RWPE2 (cell line): ENCODE data around the gene SHROOM1.

Experiments
- ATAC-seq: fragments of 200-7000 bp; cut with Tn5 transposase; 3 replicates; pipeline ENCODE4 v1.9.1; 2021; ENCODE audit warnings: low read depth
- DNase-seq: peaks from one replicate; pipeline ENCODE4 v3.0.0-alpha.2; 2020; ENCODE audit warnings: low spot score
- H3K27ac ChIP-seq: fragments of 450-650 bp; 2 replicates; pipeline ENCODE4 v1.5.1; 2017; ENCODE audit warnings: mild to moderate bottlenecking; ENCODE audit not compliant: poor library complexity, severe bottlenecking
- H3K27me3 ChIP-seq: fragments of 250-450 bp; sonication (Bioruptor Pico); 2 replicates; pipeline ENCODE4 v1.5.1; 2021; ENCODE audit warnings: mild to moderate bottlenecking, moderate library complexity; ENCODE audit not compliant: insufficient read depth, poor library complexity, severe bottlenecking
- H3K36me3 ChIP-seq: fragments of 250-450 bp; sonication (Bioruptor Pico); 2 replicates; pipeline ENCODE4 v1.5.1; 2020; ENCODE audit warnings: low read depth, mild to moderate bottlenecking, moderate library complexity
- H3K4me1 ChIP-seq: fragments of 250-450 bp; sonication (Bioruptor Pico); 2 replicates; pipeline ENCODE4 v1.5.1; 2021; ENCODE audit warnings: mild to moderate bottlenecking, moderate library complexity; ENCODE audit not compliant: insufficient read depth, poor library complexity, severe bottlenecking
- H3K4me3 ChIP-seq: fragments of 250-450 bp; sonication (Bioruptor Pico); 2 replicates; pipeline ENCODE4 v1.5.1; 2021; ENCODE audit warnings: mild to moderate bottlenecking, moderate library complexity; ENCODE audit not compliant: severe bottlenecking
- H3K9me3 ChIP-seq: fragments of 250-450 bp; sonication (Bioruptor Pico); 2 replicates; pipeline ENCODE4 v1.5.1; 2021; ENCODE audit warnings: mild to moderate bottlenecking, moderate library complexity; ENCODE audit not compliant: severe bottlenecking
- CTCF ChIP-seq: fragments of 450-650 bp; IDR thresholded peaks from one replicate; pipeline ENCODE4 v1.5.1; 2017; ENCODE audit warnings: mild to moderate bottlenecking, moderate library complexity; ENCODE audit not compliant: poor library complexity, severe bottlenecking

Gene SHROOM1

GRCh38 chr5:132853790-132854189 is 23.3 kb upstream of the SHROOM1 start:
- ATAC-seq, result no peak
- no peak overlapping the region for H3K27ac ChIP-seq
- no peaks in the 10 kb centered on the region for H3K27me3 ChIP-seq
- H3K9me3 ChIP-seq, result no peaks in the 10 kb centered on the region
- no peaks in the 10 kb centered on the region for H3K4me1 ChIP-seq
- no peak for DNase-seq
- no peaks in the 10 kb centered on the region for H3K36me3 ChIP-seq
- TF ChIP-seq CTCF, result no peak
- H3K4me3 ChIP-seq, result no peak overlapping the region

GRCh38 chr5:132853323-132853722 is 22.9 kb upstream of the SHROOM1 start:
- H3K27me3 ChIP-seq, result no peaks in the 10 kb centered on the region
- H3K36me3 ChIP-seq, result no peaks in the 10 kb centered on the region
- H3K4me1 ChIP-seq, result no peaks in the 10 kb centered on the region
- no peak overlapping the region for H3K27ac ChIP-seq
- TF ChIP-seq CTCF, result no peak
- no peak for ATAC-seq
- H3K4me3 ChIP-seq, result no peak overlapping the region
- no peaks in the 10 kb centered on the region for H3K9me3 ChIP-seq
- no peak for DNase-seq

GRCh38 chr5:132850066-132850465 is 19.6 kb upstream of the SHROOM1 start:
- DNase-seq (no peak), ATAC-seq (peak; percentile 31; the same call in 2 of the 3 replicates)
- no peaks in the 10 kb centered on the region for H3K9me3 ChIP-seq
- H3K27ac ChIP-seq, result no peak overlapping the region
- no peaks in the 10 kb centered on the region for H3K4me1 ChIP-seq
- no peaks in the 10 kb centered on the region for H3K27me3 ChIP-seq
- no peak for TF ChIP-seq CTCF
- no peaks in the 10 kb centered on the region for H3K36me3 ChIP-seq
- no peak overlapping the region for H3K4me3 ChIP-seq

GRCh38 chr5:132849347-132849746 is 18.9 kb upstream of the SHROOM1 start:
- DNase-seq (no peak), ATAC-seq (no peak)
- no peaks in the 10 kb centered on the region for H3K4me1 ChIP-seq
- H3K9me3 ChIP-seq, result no peaks in the 10 kb centered on the region
- TF ChIP-seq CTCF, result no peak
- H3K36me3 ChIP-seq, result no peaks in the 10 kb centered on the region
- H3K4me3 ChIP-seq, result no peak overlapping the region
- H3K27me3 ChIP-seq, result no peaks in the 10 kb centered on the region
- no peak overlapping the region for H3K27ac ChIP-seq

- Histone ChIP-seq H3K4me1 (no peaks in the 10 kb centered on the region), H3K27ac (no peak overlapping the region), H3K9me3 (no peaks in the 10 kb centered on the region), H3K36me3 (no peaks in the 10 kb centered on the region), H3K4me3 (no peak overlapping the region), H3K27me3 (no peaks in the 10 kb centered on the region)
- no peak for TF ChIP-seq CTCF
- ATAC-seq, result no peak
- DNase-seq, result no peak
Measured at GRCh38 chr5:132848270-132848669, 17.8 kb upstream of the SHROOM1 start.
